AG04450 (cell line): ENCODE data around the gene TTLL11. TPM values are rescaled to one million over a fixed set of nuclear protein-coding genes. Genes with fewer than 3 reads are reported as not detected.

Experiments used
- CTCF ChIA-PET: fragments of 300-600, 350-600 bp; formaldehyde crosslinking; extraction: SDS; loops from one replicate; lab custom pipeline; 2022; ENCODE audit warnings: antibody characterized with exemption, inconsistent platforms; lab: Charles Lee
- POLR2A ChIA-PET: fragments of 350-600 bp; formaldehyde crosslinking; extraction: SDS; loops from one replicate; lab custom pipeline; 2021; ENCODE audit warnings: antibody characterized with exemption, inconsistent platforms; lab: Yijun Ruan, JAX
- DNase-seq: peaks from one replicate; pipeline ENCODE4 v3.0.0-alpha.2; 2011; ENCODE audit warnings: low read depth, low spot score
- H3K27ac ChIP-seq: one replicate; pipeline ENCODE4 v1.5.1; 2012; ENCODE audit warnings: low read depth, low read length, control low read depth
- H3K27me3 ChIP-seq: one replicate; pipeline ENCODE4 v1.6.0; 2012; ENCODE audit warnings: low read length; ENCODE audit not compliant: control insufficient read depth, insufficient read depth
- H3K4me3 ChIP-seq: 2 replicates; pipeline ENCODE4 v1.5.1; 2011; ENCODE audit warnings: mild to moderate bottlenecking, low read depth, low read length, control low read depth
- H3K9me3 ChIP-seq: 2 replicates; pipeline ENCODE4 v1.5.1; 2012; ENCODE audit warnings: low read length; ENCODE audit not compliant: control insufficient read depth, insufficient read depth
- CTCF ChIP-seq: IDR thresholded peaks from 2 replicates; pipeline ENCODE4 v1.5.1; 2011; ENCODE audit warnings: low read depth, low read length, control low read depth, inconsistent platforms
- polyA plus RNA-seq: library from polyadenylated mRNA; depleted of rRNA; stranded (reverse); fragments of >200 nt; gene quantifications from 2 replicates; pipeline ENCODE4 v1.2.3, GENCODE V29; 2011

TTLL11 gene
- polyA plus RNA-seq, 1 experiment, result 4.6 TPM

GRCh38 chr9:121946465-121946864 lies 146.6 kb downstream of the TTLL11 start:
- no peak for TF ChIP-seq CTCF
- CTCF ChIA-PET, result no interaction called here
- POLR2A ChIA-PET, result no interaction called here
- DNase-seq, result no peak
- Histone ChIP-seq H3K4me3 (no peak overlapping the region), H3K27me3 (peaks cover under 1% of the 10 kb centered on the region), H3K27ac (no peak overlapping the region), H3K9me3 (no peaks in the 10 kb centered on the region)

GRCh38 chr9:121945849-121946248 lies 147.3 kb downstream of the TTLL11 start:
- no peak overlapping the region for H3K27ac ChIP-seq
- POLR2A ChIA-PET, result no interaction called here

GRCh38 chr9:121945281-121945680 lies 147.8 kb downstream of the TTLL11 start:
- no peak for DNase-seq
- H3K4me3 ChIP-seq, result no peak overlapping the region
- H3K27ac ChIP-seq, result no peak overlapping the region
- no peak for TF ChIP-seq CTCF
- POLR2A ChIA-PET, result no interaction called here
- peaks cover 2% of the 10 kb centered on the region for H3K27me3 ChIP-seq
- CTCF ChIA-PET, result interaction anchor here (1.2 kb wide), 1 partner anchor 9 kb away, joined by 3 read pairs; no protein-coding TSS in a partner anchor
- H3K9me3 ChIP-seq, result no peaks in the 10 kb centered on the region

More at GRCh38 chr9:121945849-121946248, 147.3 kb downstream of the TTLL11 start:
- Histone ChIP-seq H3K9me3 (no peaks in the 10 kb centered on the region), H3K27me3 (peaks cover 2% of the 10 kb centered on the region), H3K4me3 (no peak overlapping the region)
- DNase-seq, result no peak
- TF ChIP-seq CTCF, result no peak
- CTCF ChIA-PET, result no interaction called here

GRCh38 chr9:121944711-121945191 lies 148.4 kb downstream of the TTLL11 start:
- no peak for DNase-seq
- Histone ChIP-seq H3K4me3 (no peak overlapping the region), H3K27ac (no peak overlapping the region), H3K27me3 (peaks cover 2% of the 10 kb centered on the region), H3K9me3 (no peaks in the 10 kb centered on the region)
- ChIA-PET CTCF (interaction anchor here (1.2 kb wide), 1 partner anchor 9 kb away, joined by 3 read pairs; no protein-coding TSS in a partner anchor), POLR2A (interaction anchor here (1.0 kb wide), 1 partner anchor 40 kb away, joined by 3 read pairs; no protein-coding TSS in a partner anchor)
- TF ChIP-seq CTCF, result no peak

GRCh38 chr9:121943463-121943862 lies 149.6 kb downstream of the TTLL11 start:
- TF ChIP-seq CTCF, result no peak
- ChIA-PET POLR2A (no interaction called here), CTCF (no interaction called here)
- no peak for DNase-seq
- Histone ChIP-seq H3K27ac (no peak overlapping the region), H3K9me3 (no peaks in the 10 kb centered on the region), H3K4me3 (no peak overlapping the region), H3K27me3 (peaks cover 2% of the 10 kb centered on the region)
